K562 (cell line): ENCODE data around the gene SERPINH1. TPM values are rescaled to one million over a fixed set of nuclear protein-coding genes. Genes with fewer than 3 reads are reported as not detected.

ENCODE experiments used
- BMI1 ChIP-seq: fragments of 150-350 bp; IDR thresholded peaks from 2 replicates; pipeline ENCODE4 v1.6.1; 2014; ENCODE audit warnings: low read length
- BRD4 ChIP-seq: fragments of 200-600 bp; sonication (generic); IDR thresholded peaks from 2 replicates; pipeline ENCODE4 v1.6.1; 2017; ENCODE audit warnings: inconsistent platforms
- BRF1 ChIP-seq: IDR thresholded peaks from 3 replicates; pipeline ENCODE4 v1.6.1; 2011; ENCODE audit warnings: borderline replicate concordance, mild to moderate bottlenecking; ENCODE audit not compliant: insufficient read length; ENCODE audit errors: extremely low read depth
- ETS1 ChIP-seq: conservative IDR thresholded peaks from 2 replicates; pipeline ENCODE4 v1.6.1; 2011; ENCODE audit warnings: low read depth, mild to moderate bottlenecking, low read length; ENCODE audit not compliant: control insufficient read depth
- HDAC8 ChIP-seq: fragments of 450-650 bp; IDR thresholded peaks from 2 replicates; pipeline ENCODE4 v1.6.1; 2016; ENCODE audit warnings: mild to moderate bottlenecking, missing genetic modification characterization, moderate library complexity, missing compliant biosample characterization
- STAT5B ChIP-seq: fragments of 250-450 bp; sonication (Bioruptor Pico); IDR thresholded peaks from 2 replicates; pipeline ENCODE4 v1.8.0; 2021; ENCODE audit warnings: mild to moderate bottlenecking, inconsistent platforms
- THRAP3 ChIP-seq: fragments of 450-650 bp; IDR thresholded peaks from 2 replicates; pipeline ENCODE4 v1.6.1; 2016; ENCODE audit warnings: mild to moderate bottlenecking, inconsistent platforms, borderline replicate concordance
- ZNF143 ChIP-seq: sonication (generic); formaldehyde crosslinking; IDR thresholded peaks from 2 replicates; pipeline ENCODE4 v1.9.0; 2022; ENCODE audit warnings: mild to moderate bottlenecking, missing genetic modification reagents
- ZNF436 ChIP-seq: fragments of 250-450, 450-650 bp; sonication (Bioruptor Pico); formaldehyde crosslinking; IDR thresholded peaks from 2 replicates; pipeline ENCODE4 v1.7.0; 2020; ENCODE audit warnings: mild to moderate bottlenecking
- ZNF551 ChIP-seq: fragments of 250-450 bp; sonication (Bioruptor Pico); IDR thresholded peaks from 2 replicates; pipeline ENCODE4 v1.5.0; 2021; ENCODE audit warnings: mild to moderate bottlenecking, moderate library complexity
- ZNF583 ChIP-seq: fragments of 250-450 bp; sonication (Bioruptor Pico); IDR thresholded peaks from 2 replicates; pipeline ENCODE4 v1.4.0; 2020
- polyA plus RNA-seq, 8 experiments: library from polyadenylated mRNA; depleted of rRNA in 4 of 8; stranded (reverse) in 5 of 8; unstranded in 3 of 8; fragments of >200 nt; fragmentation: Nextera tagmentation in 2 of 8; fragmentation: Illumina TruSeq in 1 of 8; extraction: Ambion mirVana in 2 of 8; extraction: Trizol in 1 of 8; gene quantifications; 2 replicates each; pipeline versions ENCODE4 v1.2.1 to v1.2.3, GENCODE V29; 2011 to 2014; ENCODE audit warnings: inconsistent platforms in 1 of 8, missing spikeins in 1 of 8
- total RNA-seq, 7 experiments: library from RNA; depleted of rRNA in 6 of 7; stranded (reverse); fragments of >200 nt in 6 of 7; fragmentation: Illumina TruSeq in 2 of 7; extraction: Trizol in 2 of 7; gene quantifications; 2 replicates each; pipeline versions ENCODE4 v1.2.1 to v1.2.3, GENCODE V29; 2011 to 2021; ENCODE audit warnings: low replicate concordance in 1 of 7

SERPINH1 gene
- total and polyA plus RNA-seq, 9 of the 15 experiments (the other 6 are each of a cell fraction or from before 2014, with no cell fraction given) = 2.8 to 106 (median 67.9) TPM

GRCh38 chr11:75603791-75604736, 42.0 kb downstream of the SERPINH1 start (continued):
- TF ChIP-seq ETS1 (no peak), BRD4 (no peak), STAT5B (CRISPR knock-in tag) (no peak), BMI1 (no peak), ZNF143 (no peak), ZNF551 (CRISPR knock-in tag) (no peak), THRAP3 (no peak), BRF1 (no peak), ZNF436 (CRISPR knock-in tag) (no peak), ZNF583 (CRISPR knock-in tag) (no peak), HDAC8 (tag) (no peak)
